NCI-H2196 treated with DMSO at 0.1 percent for 48 hours (cell line): ENCODE data around the gene TTK.

Experiments
- DNase-seq: peaks from one replicate; lab custom pipeline; 2025; ENCODE audit not compliant: unreplicated experiment; lab: John Stamatoyannopoulos, UW

The TTK gene

DNA sequence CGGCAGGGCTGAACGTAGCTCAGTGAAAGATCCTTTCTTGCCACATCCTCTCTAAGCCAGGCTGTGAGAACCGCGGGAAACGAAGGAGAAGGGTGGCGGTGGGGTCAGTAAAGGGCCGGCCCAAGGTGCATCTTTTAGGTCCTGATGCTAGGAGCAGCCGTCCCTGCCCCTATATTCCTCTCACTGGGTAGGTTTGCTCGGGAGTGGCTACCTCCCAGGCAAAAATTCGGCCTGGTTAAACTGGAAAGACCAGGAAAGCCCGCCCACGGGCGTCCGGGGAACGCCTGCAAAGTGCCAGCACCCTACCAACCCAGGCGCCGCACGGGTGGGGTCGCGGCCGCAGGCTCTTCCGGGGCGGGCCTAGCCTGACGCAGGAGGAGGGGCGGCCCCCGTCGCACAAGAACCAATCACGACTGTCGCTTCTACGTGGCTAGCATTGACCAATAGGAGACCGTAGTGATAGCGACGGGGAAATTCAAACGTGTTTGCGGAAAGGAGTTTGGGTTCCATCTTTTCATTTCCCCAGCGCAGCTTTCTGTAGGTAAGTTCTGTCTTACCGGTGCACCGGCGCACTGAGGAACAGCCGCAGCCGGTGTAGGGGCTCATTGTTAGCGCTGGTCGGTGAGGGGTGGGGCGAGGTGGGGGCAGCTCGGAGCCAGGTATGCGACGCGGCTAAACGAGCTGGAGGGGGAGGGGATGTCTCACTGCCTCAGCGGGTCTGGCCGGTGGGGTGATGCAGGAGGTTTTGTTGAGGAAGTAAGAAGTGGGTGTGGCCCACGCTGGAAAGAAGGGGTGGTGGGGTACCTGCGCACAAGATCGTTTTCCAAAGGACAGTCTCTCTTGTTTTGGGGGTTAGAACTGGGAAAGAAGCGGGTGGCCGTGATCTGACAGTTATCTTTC lies at the start of gene TTK:
Gene TTK (plus strand): TSS at position 477 of the 900 bp plus-strand sequence. CDS start 1,195 bp downstream, outside the sequence.
- peak; percentile 95 for DNase-seq

DNA sequence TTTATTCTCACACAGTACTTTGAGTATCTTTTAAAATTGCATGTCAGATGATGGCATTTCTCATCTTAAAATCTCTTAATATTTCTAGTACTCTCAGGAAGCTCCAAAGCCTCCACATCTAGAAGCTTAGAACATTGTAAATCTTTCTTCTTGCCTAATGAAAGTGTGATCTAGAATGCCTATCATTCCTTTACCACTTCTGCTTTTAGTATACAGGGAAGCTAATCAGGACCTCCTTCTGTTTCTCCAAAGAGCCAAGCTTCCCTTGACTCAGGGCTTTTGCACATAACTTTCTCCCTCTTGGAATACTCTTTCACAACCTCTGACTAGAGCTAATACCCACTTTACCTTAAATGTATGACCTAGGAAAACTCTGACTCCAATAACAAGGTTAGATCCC lies 49.6 kb upstream of the TTK start:
- DNase-seq = no peak

DNA sequence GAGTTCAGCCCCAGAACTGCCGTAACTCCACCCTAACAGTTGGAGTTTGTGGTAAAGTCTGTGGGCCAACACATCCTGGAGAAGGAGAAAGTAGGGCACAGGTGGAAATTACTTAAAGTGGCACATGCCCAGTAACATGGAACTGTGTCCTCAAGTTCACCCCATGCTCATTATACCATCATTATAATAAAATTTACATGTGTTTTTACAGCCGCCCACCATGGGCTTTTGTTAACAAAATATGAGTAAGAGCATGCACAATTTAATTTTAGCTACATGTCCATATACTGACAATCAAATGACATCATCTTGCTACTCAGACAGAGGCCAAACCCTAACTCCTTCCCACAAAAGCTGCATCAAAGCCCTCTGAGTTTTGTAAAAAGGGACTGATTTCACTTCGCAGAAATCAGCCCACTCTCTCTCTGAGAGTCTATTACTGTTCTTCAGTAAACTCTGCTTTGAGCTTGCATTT lies 39.8 kb upstream of the TTK start:
- no peak for DNase-seq

DNA sequence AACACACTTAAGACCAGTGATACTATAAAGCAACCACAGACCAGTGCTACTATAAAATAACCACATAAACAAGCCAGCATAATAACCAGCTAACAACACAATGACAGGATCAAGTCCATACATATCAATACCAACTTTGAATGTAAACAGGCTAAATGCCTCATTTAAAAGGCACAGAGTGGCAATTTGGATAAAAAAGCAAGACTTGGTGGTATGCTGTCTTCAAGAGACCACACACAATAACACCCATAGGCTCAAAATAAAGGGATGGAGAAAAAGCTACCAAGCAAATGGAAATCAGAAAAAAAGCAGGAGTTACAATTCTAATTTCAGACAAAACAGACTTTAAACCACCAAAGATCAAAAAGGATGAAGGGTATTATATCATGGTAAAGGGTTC lies 37.3 kb upstream of the TTK start:
- no peak for DNase-seq

DNA sequence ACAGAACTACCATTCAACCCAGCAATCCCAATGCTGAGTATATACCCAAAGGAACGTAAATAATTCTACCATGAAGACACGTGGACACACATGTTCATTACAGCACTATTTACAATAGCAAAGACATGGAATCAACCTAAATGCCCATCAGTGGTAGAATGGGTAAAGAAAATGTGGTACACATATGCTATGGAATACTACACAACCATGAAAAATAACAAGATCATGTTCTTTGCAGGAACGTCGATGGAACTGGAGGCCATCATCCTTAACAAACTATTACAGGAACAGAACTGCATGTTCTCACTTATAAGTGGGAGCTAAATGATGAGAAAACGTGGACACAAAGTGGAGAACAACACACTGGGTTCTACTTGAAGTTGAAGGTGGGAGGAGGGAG lies 34.7 kb upstream of the TTK start:
- DNase-seq = no peak

DNA sequence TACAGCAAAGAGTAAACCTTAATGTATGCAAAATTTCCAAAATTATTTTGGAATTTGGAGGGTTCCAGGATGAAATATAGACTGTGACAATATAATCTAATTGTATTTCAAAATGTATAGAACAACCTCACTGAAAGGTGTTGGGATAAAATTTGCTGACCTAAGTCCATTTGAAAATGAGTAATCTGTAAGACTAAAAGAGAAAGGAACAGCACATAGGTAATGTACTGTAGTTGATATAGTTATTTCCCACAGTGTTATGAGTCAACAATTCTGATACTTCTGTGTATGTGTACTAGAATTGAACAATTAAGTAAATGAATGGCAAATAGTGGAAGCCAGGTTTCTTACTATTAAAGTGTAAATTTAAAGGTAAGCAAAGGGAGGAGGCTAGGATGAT lies 33.3 kb upstream of the TTK start:
- DNase-seq = no peak

DNA sequence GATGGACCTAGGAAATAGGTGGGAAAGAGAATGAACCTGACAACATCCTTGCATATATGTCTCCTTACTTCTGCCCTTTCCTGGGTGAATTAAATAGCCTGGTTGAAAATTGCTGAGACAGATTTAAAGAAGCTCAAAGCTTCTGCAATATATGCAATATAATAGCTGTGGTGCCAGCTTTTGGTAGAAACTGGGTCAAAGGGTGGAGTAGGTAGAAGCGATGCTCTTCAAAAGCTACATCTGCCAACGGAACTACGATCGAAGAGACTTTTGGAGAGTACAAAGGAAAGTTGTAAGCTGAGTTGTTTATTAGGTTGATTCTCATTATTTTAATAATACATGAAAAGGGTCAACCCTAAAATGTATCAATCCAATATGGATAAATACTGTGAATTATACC lies 22.8 kb upstream of the TTK start:
- DNase-seq = no peak

DNA sequence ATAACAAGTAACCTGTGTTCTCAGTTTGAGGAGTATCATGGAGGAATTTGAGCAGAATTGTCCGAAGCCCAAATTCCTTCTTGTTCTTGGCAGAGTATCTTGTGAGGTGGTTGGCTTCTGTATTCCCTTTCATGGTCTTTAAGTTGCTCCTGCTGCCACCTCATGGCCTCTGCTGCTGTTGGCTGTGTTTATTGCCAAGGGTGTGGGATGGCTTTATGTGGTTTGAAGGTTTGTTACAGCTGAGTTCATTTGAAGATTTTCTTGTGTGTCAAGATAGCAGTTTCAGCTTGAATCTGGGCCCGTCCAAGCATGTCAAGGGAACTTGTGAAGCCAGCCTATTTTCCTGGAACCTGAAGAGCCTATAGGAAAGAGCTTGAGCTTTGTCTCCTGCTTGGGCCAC lies 20.2 kb upstream of the TTK start:
- DNase-seq = no peak

DNA sequence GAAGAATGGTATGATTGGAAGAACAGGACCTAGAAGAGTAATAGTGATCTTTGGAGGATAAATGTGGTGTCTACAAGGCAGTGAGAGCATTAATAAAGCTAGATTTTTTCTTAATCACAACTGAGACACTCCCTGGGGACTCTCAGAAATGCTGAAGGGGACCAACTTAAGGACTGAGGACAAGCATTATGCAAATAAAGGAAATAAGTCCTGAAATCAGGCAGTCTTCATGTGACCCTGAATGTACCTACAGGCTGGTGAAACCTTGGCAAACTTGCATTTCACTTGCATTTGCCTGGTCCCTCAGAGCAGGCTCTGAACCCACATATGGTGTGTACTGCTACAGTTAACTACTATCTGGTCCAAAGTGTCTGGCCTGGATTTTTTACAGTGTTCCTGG lies 19.3 kb upstream of the TTK start:
- no peak for DNase-seq

DNA sequence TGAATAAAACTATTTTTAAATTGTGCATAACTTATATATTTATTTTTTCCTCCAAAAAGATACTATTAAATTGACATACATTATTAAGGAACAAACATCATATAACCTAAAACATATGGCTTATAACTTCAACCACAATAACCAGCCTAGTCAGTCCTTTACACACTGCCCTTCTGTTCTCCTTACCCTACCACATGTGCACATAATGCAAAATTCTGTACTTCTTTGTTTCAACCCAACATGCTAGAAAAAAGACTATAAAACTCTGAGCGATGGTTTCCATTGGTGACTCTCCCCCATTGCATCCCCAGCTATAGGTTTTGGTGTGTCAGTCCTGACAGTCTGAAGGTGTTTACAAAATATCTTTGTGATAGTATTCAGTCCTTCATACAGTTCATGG lies 14.8 kb upstream of the TTK start:
- DNase-seq = no peak

DNA sequence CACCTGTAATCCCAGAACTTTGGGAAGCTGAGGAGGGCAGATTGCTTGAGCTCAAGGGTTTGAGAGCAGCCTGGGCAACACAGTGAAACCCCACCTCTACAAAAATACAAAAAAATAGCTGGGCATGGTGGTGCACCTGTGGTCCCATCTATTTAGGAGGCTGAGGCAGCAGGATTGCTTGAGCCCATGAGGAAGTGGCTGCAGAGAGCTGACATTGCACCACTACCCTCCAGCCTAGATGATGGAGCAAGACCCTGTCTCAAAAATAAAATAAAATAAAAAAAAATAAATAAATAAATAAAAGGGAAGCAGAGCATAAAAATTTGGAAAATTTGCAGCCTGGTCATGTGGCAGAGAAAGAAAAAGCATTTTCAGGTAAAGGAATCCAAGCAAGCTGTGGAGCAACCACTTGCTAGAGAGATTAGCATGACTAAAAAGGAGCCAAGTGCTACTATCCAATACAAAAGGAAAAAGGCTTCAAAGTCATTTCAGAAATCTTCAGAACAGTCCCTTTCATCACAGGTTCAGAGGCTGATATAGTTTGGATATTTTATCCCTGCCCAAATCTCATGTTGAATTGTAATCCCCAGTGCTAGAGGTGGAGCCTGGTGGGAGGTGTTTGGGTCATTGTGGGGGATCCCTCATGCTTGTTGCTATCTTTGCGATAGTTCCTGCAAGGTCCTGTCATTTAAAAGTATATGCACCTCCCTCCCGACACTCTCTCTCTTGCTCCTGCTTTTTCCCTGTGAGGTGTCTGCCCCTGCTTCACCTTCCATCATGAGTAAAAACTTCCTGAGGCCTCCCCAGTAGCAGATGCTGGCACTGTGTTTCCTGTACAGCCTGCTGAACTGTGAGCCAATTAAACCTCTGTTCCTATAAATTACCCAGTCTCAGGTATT lies 11.2 kb upstream of the TTK start:
- no peak for DNase-seq

DNA sequence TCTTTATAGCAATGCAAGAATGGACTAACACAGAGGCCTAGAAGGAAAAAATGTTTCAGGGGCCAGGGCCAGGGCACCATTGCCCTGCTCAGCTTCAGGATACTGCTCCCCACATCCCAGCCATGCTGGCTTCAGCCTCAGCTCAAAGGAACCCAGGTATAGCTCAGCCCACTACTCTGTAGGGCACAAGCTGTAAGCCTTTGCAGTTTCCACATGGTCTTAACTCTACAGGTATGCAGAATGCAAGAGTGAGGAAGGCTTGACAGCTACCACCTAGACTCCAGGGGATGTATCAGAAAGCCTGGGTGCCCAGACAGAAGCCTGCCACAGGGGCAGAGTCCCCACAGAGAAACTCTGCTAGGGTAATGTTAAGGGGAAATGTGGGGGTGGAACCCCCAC lies 10.5 kb upstream of the TTK start:
- no peak for DNase-seq

DNA sequence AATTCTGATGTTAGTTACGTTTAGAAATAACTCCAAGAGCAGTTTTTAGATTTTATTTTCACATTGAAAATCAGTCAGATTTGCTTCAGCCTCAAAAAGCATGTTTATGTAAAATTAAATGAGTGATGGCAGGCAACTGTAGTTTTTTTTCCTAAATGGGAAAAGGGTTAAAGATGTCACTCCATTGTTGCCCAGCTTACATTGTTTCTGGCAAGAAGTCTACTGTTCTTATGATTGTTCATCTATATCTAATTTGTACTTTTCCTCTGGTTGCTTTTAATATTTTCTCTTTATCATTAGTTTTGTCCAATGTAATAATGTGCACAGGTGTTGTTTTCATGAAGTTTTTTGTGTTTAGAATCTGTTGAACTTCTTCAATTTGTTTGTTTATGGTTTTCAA lies 6.7 kb upstream of the TTK start:
- no peak for DNase-seq

DNA sequence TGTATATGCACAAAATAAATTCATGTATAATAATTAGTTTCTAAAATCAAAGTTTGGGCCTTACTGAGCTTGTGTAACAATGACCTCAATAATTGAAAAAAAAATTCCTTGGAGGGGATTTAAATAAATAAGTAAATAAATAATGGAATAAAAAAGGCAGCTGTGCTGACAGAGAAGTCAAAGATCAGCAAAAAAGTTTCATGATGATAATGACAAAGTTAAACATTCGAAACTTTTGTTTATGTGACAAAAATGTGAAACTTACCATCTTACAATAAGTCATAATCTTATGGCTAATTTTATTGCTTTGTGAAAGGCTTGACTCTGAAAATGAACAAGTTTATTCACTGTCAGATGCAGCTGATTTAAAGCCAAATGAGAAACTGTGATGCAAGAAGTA lies 3.1 kb upstream of the TTK start:
- DNase-seq = no peak

DNA sequence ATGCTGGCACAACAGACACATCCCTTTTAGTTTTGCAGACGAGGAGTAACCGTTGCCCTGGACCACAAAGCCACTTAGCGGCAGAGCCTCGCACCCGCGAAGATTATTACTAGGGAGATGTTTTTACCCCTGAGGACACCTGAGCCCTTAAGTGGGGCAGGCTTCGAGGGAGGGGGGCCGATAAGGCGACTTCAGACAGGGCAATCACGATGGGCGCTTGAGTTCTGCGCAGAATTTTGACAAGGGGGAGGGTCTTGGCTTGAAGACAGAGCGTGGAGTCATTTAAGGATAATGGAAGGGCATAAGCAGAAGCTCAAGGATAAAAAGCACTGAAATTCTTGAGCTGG lies 650 bp upstream of the TTK start:
- DNase-seq = no peak

DNA sequence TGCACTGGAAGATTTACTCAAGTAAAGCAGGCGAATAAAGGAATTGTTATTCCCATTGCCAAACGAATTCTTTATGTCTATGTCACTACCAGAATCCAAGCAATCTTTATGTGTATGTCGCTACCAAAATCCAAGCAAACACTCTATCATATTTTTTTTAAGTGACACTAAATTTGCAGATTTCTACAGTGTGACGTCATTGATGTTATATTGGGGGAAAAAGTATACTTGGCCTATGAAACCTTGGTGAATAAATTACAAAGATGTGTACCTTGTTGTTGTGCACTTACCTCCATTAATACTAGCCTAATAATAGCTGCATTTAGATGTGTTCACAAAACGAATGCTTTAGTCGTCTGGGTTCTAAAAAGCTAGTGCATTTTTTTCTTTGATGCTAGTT lies 957 bp downstream of the TTK start:
- no peak for DNase-seq

DNA sequence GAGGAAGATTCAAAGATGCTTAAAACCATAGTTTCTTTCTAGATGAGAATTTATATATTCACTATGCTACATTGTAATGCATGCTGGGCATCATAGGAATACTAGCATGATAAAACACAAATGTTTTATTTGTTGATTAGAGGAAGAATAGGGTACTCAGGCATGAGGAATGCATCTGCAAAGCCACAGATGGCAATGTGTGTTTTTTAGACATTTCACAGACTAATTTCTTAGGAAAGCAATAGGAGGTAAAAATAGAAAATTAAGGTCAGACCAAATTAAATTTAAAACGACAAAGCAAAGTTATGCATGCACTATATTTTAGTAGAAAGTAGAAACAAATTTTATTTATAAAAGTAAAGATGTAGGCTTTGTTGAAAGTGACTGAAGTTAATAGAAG lies 2.1 kb downstream of the TTK start:
- no peak for DNase-seq

DNA sequence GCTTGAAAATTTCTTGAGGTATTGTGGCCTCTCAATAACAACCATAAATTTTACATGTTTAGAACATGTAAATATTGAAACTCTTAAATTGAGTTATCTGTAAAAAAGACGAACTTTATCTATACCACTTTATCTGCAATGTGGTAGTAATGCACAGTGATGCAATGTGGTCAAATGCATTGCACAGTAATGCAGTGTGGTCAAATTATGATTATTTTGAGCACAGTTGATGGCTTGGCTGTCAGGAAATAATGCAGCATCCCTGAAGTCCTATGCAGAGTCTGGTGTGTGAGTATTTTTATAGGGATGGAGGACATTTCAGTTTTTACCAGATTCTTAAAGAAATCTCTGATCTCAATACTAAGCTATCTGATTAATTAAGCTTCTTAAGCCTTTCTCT lies 5.1 kb downstream of the TTK start:
- no peak for DNase-seq

DNA sequence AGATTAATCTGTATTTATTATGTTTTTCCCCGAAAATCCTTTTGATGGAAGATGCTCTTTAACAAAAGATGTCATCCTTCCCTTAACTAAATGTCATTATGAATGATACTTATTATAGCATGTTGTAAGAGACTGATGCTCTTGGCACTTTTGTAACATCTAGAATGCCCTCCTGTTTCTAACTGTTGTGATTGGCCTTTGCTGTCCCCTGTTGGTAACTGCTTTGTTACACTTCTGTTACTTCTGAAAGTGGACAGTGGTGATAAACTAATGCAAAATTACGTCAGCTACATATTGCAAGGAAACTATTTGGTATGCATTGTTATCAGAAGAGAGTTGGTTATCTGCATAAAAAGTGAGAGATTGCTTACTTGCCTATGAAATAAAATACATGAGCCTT lies 5.8 kb downstream of the TTK start:
- DNase-seq = no peak

DNA sequence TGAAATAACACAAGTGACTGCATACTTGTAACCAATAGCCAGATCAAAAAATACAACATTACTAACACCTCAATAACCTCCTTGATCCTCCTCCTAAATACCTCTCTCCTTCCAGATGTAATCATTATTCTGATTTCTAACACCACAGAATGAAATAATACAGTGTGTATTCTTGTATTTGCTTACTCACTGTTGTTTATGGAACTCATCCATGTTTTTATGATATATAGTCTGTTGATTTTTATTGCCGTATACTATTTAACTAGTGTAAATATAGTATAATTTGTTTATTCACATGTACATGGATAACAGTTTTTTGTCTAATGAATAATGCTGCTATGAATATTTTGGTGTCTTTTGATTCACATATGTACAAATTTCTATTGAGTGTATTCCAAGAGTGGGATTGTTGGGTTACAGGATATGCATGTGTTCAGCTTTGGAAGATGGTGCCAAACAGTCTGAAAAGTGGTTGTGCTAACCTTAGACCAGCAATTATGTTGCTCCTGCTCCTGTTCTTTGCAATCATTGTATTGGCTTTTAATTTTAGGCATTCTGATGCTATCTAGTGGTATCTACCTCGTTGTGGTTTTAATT lies 11.5 kb downstream of the TTK start:
- no peak for DNase-seq

DNA sequence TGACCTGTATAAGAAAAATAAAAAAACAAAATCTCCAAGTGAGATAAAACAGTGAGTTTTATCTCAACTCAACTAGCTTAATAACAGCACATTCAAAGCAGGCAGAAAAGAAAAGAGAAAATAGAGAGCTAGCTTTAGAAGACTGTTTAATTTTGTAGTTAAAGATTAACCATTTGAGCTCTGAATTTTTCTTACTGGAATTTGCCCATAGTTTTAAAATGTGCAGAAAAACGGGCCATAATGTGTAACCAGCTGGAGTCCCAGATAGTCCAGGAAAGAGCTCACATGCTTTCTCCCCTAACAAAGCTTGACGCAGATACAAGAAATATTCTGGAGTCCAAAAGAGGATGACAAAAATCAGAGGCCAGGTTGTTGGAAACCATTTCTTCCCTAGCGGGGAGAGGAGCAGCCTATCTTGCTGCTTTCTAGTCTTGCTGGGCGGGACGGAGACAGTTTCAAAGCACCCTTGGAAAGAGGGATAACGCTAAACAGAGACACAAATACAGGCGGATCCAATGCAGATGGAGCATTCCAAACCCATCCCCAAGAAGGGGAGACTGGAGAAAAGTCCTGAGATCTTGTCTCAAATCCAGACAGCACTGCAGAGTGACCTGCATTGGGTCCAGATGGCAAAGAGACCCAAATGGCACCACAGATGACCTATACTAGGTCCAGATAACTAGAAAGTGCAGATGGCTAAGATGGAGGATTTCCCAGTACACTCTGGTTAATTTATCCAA lies 16.1 kb downstream of the TTK start:
- no peak for DNase-seq
